ENCODE measurements around the gene SAMSN1.
"Not testable (repeated sequence)": the region's sequence is repeated elsewhere in the genome, so short reads cannot be mapped to it uniquely, and the experiment has no call there.

SAMSN1 gene

GRCh38 chr21:14566894-14567293 lies 20.8 kb upstream of the SAMSN1 start:
- DNase-seq (ENCODE audit: low read depth), result no peak

GRCh38 chr21:14562959-14563358 lies 16.8 kb upstream of the SAMSN1 start:
- DNase-seq (ENCODE audit: low read depth), result no peak

GRCh38 chr21:14560555-14560954 lies 14.4 kb upstream of the SAMSN1 start:
- no peak for DNase-seq (ENCODE audit: low read depth)

GRCh38 chr21:14560139-14560538 lies 14.0 kb upstream of the SAMSN1 start:
- no peak for DNase-seq (ENCODE audit: low read depth)

- no peak for DNase-seq (ENCODE audit: low read depth)
These were observed 13.0 kb upstream of the SAMSN1 start for GRCh38 chr21:14559102-14559501.

GRCh38 chr21:14557413-14557812 lies 11.3 kb upstream of the SAMSN1 start:
- no peak for DNase-seq (ENCODE audit: low read depth)

- no peak for DNase-seq (ENCODE audit: low read depth)
These were observed 8.8 kb upstream of the SAMSN1 start for GRCh38 chr21:14554948-14555347.

- no peak for DNase-seq (ENCODE audit: low read depth)
These were observed 7.3 kb upstream of the SAMSN1 start for GRCh38 chr21:14553422-14553821.

GRCh38 chr21:14551741-14552140 lies 5.6 kb upstream of the SAMSN1 start:
- DNase-seq (ENCODE audit: low read depth), result no peak

GRCh38 chr21:14550135-14550534 lies 4.0 kb upstream of the SAMSN1 start:
- no peak for DNase-seq (ENCODE audit: low read depth)

GRCh38 chr21:14548779-14549178 lies 2.7 kb upstream of the SAMSN1 start:
- DNase-seq (ENCODE audit: low read depth), result no peak

GRCh38 chr21:14547834-14548513 lies 1.9 kb upstream of the SAMSN1 start:
- no peak for DNase-seq (ENCODE audit: low read depth)

- DNase-seq (ENCODE audit: low read depth), result not testable (repeated sequence)
These were observed 604 bp upstream of the SAMSN1 start for GRCh38 chr21:14546719-14547118.

- no peak for DNase-seq (ENCODE audit: low read depth)
These were observed 2.1 kb downstream of the SAMSN1 start for GRCh38 chr21:14543983-14544382.

GRCh38 chr21:14542638-14543037 lies 3.5 kb downstream of the SAMSN1 start:
- DNase-seq (ENCODE audit: low read depth), result no peak

- no peak for DNase-seq (ENCODE audit: low read depth)
These were observed 4.1 kb downstream of the SAMSN1 start for GRCh38 chr21:14541841-14542490.

GRCh38 chr21:14538483-14538882 lies 7.6 kb downstream of the SAMSN1 start:
- no peak for DNase-seq (ENCODE audit: low read depth)

GRCh38 chr21:14536929-14537328 lies 9.2 kb downstream of the SAMSN1 start:
- no peak for DNase-seq (ENCODE audit: low read depth)

- DNase-seq (ENCODE audit: low read depth), result no peak
These were observed 10.4 kb downstream of the SAMSN1 start for GRCh38 chr21:14535702-14536101.

GRCh38 chr21:14533499-14534428 lies 12.4 kb downstream of the SAMSN1 start:
- DNase-seq (ENCODE audit: low read depth), result no peak

GRCh38 chr21:14531757-14532316 lies 14.3 kb downstream of the SAMSN1 start:
- no peak for DNase-seq (ENCODE audit: low read depth)

- DNase-seq (ENCODE audit: low read depth), result no peak
These were observed 15.5 kb downstream of the SAMSN1 start for GRCh38 chr21:14530592-14530991.
